Chondrocyte (in vitro differentiated cells): ENCODE data around the gene C3orf52. TPM values are rescaled to one million over a fixed set of nuclear protein-coding genes. Genes with fewer than 3 reads are reported as not detected.
A peak's percentile ranks its signal among the peaks of the same experiment; 100 is the strongest.

Experiments
- DNase-seq: peaks from one replicate; pipeline ENCODE4 v3.0.0; 2021; ENCODE audit warnings: mixed read lengths, low spot score
- H3K27ac Mint-ChIP-seq: one replicate; pipeline ENCODE4 v1.8.0; 2021; ENCODE audit warnings: mild to moderate bottlenecking, moderate library complexity, mixed read lengths; ENCODE audit not compliant: unreplicated experiment
- H3K27me3 Mint-ChIP-seq: 2 replicates; pipeline ENCODE4 v1.8.0; 2021; ENCODE audit warnings: low read depth, mixed read lengths
- H3K36me3 Mint-ChIP-seq: 2 replicates; pipeline ENCODE4 v1.8.0; 2021; ENCODE audit warnings: low read depth, mixed read lengths
- H3K4me1 Mint-ChIP-seq: 2 replicates; pipeline ENCODE4 v1.8.0; 2021; ENCODE audit warnings: low read depth, mild to moderate bottlenecking, mixed read lengths
- H3K4me3 Mint-ChIP-seq: one replicate; pipeline ENCODE4 v1.8.0; 2021; ENCODE audit warnings: mild to moderate bottlenecking, moderate library complexity, mixed read lengths; ENCODE audit not compliant: unreplicated experiment
- H3K9me3 Mint-ChIP-seq: 2 replicates; pipeline ENCODE4 v1.8.0; 2021; ENCODE audit warnings: low read depth, mixed read lengths
- total RNA-seq: library from RNA; stranded (reverse); gene quantifications from 3 replicates; pipeline ENCODE4 v1.2.1, GENCODE V29; 2021
- TF ChIP-seq, protein P1 (sequence below): fragments of 200-600 bp; sonication (generic); IDR thresholded peaks from 2 replicates; pipeline ENCODE4 v1.5.0; 2021; ENCODE audit warnings: antibody characterized with exemption, mild to moderate bottlenecking, moderate library complexity

C3orf52 gene
- total RNA-seq, 1 donor from 2014 or later: 4.3 TPM

DNA sequence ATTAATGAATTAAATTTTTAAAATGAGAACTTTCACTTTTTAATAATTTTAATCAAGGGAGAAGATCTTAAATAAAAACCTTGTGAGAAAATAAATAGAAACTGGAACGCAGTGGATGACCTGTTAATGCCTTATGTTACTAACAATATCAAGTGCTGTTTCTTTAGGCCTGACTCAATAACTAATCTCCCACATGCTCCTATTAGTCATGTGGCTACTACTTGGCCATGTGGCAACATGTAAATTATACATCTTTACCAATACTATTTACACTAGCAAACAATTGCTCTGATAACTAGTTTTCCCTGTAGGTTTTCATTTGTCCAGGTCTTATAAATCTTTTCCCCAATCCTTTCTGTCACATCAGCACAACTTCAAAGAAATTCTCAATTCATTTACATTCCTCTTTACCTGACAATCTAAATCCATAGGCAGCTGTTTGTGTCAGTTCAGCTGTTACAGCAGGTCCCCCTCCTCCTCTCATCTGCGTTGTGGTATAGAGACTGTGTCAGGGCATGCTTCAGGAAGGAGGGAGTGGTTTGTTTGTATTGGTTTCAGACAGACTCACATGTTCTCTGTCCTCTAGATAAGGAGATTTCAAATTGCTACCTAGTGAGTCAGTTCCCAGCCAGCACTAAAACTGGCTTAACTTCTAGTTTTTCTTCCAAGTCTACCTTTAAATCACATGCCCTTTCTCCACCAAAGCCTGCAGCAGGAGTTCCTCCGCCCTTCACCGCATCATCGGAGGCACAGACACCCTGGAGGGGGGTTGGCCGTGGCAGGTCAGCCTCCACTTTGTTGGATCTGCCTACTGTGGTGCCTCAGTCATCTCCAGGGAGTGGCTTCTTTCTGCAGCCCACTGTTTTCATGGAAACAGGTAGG lies 11.3 kb upstream of the C3orf52 start:
- no peak for DNase-seq
- TF ChIP-seq, protein P1, sequence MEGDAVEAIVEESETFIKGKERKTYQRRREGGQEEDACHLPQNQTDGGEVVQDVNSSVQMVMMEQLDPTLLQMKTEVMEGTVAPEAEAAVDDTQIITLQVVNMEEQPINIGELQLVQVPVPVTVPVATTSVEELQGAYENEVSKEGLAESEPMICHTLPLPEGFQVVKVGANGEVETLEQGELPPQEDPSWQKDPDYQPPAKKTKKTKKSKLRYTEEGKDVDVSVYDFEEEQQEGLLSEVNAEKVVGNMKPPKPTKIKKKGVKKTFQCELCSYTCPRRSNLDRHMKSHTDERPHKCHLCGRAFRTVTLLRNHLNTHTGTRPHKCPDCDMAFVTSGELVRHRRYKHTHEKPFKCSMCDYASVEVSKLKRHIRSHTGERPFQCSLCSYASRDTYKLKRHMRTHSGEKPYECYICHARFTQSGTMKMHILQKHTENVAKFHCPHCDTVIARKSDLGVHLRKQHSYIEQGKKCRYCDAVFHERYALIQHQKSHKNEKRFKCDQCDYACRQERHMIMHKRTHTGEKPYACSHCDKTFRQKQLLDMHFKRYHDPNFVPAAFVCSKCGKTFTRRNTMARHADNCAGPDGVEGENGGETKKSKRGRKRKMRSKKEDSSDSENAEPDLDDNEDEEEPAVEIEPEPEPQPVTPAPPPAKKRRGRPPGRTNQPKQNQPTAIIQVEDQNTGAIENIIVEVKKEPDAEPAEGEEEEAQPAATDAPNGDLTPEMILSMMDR: no peak
- Mint-ChIP-seq H3K27me3 (peaks cover 3% of the 10 kb centered on the region), H3K27ac (peak overlapping the region; percentile 89), H3K9me3 (peaks cover 5% of the 10 kb centered on the region), H3K4me1 (peaks cover 19% of the 10 kb centered on the region), H3K36me3 (peaks cover 4% of the 10 kb centered on the region), H3K4me3 (peak overlapping the region; percentile 23)

DNA sequence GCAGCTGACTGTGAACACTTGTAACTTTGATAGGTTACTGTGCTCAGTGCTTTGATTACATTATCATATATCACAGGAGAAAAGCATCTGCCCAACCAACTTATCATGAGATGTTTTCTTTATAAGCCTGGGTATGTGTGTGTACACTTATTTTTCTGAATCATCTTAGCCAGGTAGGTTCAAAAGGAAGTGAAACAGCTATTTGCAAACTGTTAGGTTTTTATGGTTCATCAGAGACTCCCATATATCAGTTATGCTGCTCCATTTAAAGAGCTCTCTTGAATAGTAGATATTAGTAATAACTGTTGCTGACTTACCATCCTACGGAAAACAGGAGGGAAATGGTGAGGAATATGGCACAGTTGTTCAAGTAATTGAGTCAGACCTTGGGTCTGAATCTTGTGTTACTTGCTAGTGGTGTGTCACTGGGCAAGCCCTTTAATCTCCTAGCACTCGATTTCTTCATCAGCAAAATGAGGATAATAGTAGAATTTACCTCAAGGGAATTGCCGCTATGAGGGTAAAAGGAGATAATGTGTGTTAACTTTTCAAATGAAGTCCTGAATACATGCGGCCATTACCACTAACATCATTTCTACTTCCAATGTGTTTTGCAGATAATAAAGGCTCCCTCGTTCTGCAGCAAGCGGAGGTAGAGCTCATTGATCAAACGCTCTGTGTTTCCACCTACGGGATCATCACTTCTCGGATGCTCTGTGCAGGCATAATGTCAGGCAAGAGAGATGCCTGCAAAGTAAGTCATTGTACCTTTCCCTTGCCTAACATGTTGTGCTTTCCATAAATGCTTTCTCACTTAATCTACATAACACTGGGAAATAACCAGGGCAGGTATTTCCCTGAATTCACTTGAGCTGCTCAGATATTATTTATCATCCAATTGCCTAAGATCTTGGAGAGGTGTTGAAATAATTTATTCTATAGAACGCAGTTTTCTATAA lies 7.8 kb upstream of the C3orf52 start:
- no peaks in the 10 kb centered on the region for H3K27me3 Mint-ChIP-seq
- H3K27ac Mint-ChIP-seq: no peak overlapping the region
- TF ChIP-seq, protein P1: no peak
- H3K9me3 Mint-ChIP-seq: no peaks in the 10 kb centered on the region
- H3K36me3 Mint-ChIP-seq: no peaks in the 10 kb centered on the region
- DNase-seq: no peak
- peaks cover 19% of the 10 kb centered on the region for H3K4me1 Mint-ChIP-seq
- no peak overlapping the region for H3K4me3 Mint-ChIP-seq

DNA sequence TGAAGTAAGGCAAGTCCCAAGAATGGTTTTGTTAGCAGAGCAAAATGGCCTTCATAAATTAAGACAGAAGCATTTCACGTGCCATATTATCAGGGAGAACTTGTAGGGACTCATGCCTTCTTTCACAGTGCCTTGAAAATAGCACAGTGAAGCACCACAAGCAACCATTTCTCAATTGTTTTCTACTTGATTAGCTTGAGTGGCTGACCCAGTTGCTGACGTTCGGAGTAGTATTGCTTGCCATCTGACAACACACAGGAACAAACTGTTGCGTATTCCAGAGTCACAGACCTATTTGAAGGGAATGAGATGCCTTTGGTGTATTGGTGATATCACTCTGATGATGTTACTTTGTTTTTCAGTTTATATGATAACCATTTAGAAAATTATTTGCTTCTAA lies 3.0 kb upstream of the C3orf52 start:
- H3K4me3 Mint-ChIP-seq: no peak overlapping the region
- H3K36me3 Mint-ChIP-seq: no peaks in the 10 kb centered on the region
- no peaks in the 10 kb centered on the region for H3K27me3 Mint-ChIP-seq
- peaks cover 22% of the 10 kb centered on the region for H3K4me1 Mint-ChIP-seq
- H3K27ac Mint-ChIP-seq: no peak overlapping the region
- TF ChIP-seq, protein P1: no peak
- no peak for DNase-seq
- no peaks in the 10 kb centered on the region for H3K9me3 Mint-ChIP-seq

DNA sequence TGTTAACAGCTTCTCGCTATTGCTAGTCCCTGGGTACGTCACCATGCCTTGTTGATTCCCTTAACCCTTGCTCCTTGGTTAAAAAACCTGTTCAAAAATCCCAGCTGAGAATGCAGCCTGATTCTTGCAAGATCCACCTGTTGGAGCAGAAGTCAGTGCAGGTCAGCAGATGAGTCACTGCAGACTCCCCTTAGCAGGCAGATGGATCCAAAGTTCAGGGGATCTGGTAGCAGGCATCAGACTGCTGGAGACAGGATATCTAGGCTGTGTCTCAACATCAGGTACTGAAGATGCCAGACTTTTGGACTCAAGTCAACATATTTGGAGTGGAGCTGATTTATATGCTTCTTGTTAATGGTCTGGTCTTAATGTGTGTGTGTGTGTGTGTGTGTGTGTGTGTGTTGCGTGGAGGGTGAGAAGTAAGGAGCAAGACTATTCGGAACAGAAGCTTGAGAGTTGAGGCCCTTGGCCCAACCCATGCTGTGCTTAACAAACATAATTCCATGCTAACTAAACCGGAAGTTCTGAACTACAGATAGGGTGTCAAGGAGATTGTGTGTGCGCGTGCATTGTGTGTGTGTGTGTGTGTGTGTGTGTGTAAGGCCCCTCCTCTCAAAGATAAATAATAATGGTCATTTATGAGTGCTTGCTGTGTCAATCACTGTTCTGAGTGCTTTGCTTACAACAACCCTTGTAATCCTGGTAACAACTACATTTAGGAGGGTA lies 1.0 kb upstream of the C3orf52 start:
- Mint-ChIP-seq H3K9me3 (no peaks in the 10 kb centered on the region), H3K4me3 (no peak overlapping the region), H3K36me3 (no peaks in the 10 kb centered on the region), H3K27ac (no peak overlapping the region), H3K27me3 (no peaks in the 10 kb centered on the region), H3K4me1 (peaks cover 23% of the 10 kb centered on the region)
- DNase-seq: no peak
- TF ChIP-seq, protein P1: no peak

- no peak for DNase-seq
- no peaks in the 10 kb centered on the region for H3K27me3 Mint-ChIP-seq
- H3K4me1 Mint-ChIP-seq: peaks cover 23% of the 10 kb centered on the region
- peak overlapping the region; percentile 89 for H3K4me3 Mint-ChIP-seq
- H3K36me3 Mint-ChIP-seq: no peaks in the 10 kb centered on the region
- H3K27ac Mint-ChIP-seq: peak overlapping the region; percentile 93
- H3K9me3 Mint-ChIP-seq: no peaks in the 10 kb centered on the region
- TF ChIP-seq, protein P1: no peak
These were observed 484 bp upstream of the C3orf52 start for GRCh38 chr3:112085735-112086075.
